GM18870 (cell line): Measurements from ENCODE around the gene PCDHB16.
"Not testable (repeated sequence)": the region's sequence is repeated elsewhere in the genome, so short reads cannot be mapped to it uniquely, and the experiment has no call there.

Experiments used
- ATAC-seq: cut with Tn5 transposase; IDR thresholded peaks from one replicate; pipeline ENCODE4 v1.9.1; 2021; ENCODE audit warnings: moderate library complexity; ENCODE audit not compliant: unreplicated experiment

PCDHB16 gene

GRCh38 chr5:141225421-141225820 is 43.2 kb downstream of the PCDHB16 start:
- not testable (repeated sequence) for ATAC-seq

DNA sequence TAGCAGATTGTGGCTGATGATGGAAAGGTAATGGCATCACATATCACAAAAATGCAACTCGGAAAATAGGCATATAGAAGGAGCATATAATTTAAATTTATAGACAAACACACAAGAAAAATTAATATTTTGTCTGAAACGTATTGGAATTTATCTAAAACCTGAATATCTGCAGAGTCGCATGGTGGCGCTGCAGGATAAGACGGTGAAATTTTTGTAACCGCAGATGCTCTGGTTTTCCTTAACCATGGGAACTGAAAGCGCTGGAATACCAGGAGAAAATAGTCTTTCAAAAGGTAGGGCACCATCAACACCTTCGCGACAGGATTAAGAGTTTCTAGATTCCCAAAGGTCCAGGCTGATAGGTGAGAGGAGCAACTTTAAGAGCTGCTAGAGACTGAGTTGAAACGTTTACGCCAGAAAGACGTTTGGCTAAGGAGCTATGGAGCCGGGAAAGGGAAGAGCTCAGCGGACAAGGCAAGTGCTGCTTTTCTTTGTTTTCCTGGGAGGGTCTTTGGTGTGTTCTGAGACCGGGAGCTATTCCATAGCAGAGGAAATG is 52.0 kb downstream of the PCDHB16 start:
- no peak for ATAC-seq
